HG03135 (cell line): ENCODE measurements around the gene NCAM2.
"Not testable (repeated sequence)": the region's sequence is repeated elsewhere in the genome, so short reads cannot be mapped to it uniquely, and the experiment has no call there.

Experiments used
- ATAC-seq: cut with Tn5 transposase; IDR thresholded peaks from one replicate; pipeline ENCODE4 v1.9.1; 2021; ENCODE audit warnings: mild to moderate bottlenecking, moderate library complexity; ENCODE audit not compliant: unreplicated experiment

The NCAM2 gene

GRCh38 chr21:21101911-21102310 is 103.7 kb downstream of the NCAM2 start:
- ATAC-seq, result no peak

GRCh38 chr21:21102896-21103295 is 104.7 kb downstream of the NCAM2 start:
- no peak for ATAC-seq

GRCh38 chr21:21103692-21104091 is 105.5 kb downstream of the NCAM2 start:
- no peak for ATAC-seq

- ATAC-seq, result no peak
These were observed 111.5 kb downstream of the NCAM2 start for GRCh38 chr21:21109736-21110135.

- no peak for ATAC-seq
These were observed 113.2 kb downstream of the NCAM2 start for GRCh38 chr21:21111309-21111920.

- no peak for ATAC-seq
These were observed 116.3 kb downstream of the NCAM2 start for GRCh38 chr21:21114461-21114860.

GRCh38 chr21:21119091-21119490 is 120.9 kb downstream of the NCAM2 start:
- ATAC-seq, result no peak

- ATAC-seq, result no peak
These were observed 124.5 kb downstream of the NCAM2 start for GRCh38 chr21:21122680-21123079.

- no peak for ATAC-seq
These were observed 134.2 kb downstream of the NCAM2 start for GRCh38 chr21:21132390-21132789.

- no peak for ATAC-seq
These were observed 139.8 kb downstream of the NCAM2 start for GRCh38 chr21:21137986-21138385.

- ATAC-seq, result no peak
These were observed 148.6 kb downstream of the NCAM2 start for GRCh38 chr21:21146587-21147373.

GRCh38 chr21:21147374-21147745 is 149.2 kb downstream of the NCAM2 start:
- ATAC-seq, result no peak

GRCh38 chr21:21148009-21148408 is 149.8 kb downstream of the NCAM2 start:
- ATAC-seq, result no peak

- ATAC-seq, result no peak
These were observed 150.3 kb downstream of the NCAM2 start for GRCh38 chr21:21148514-21148913.

- ATAC-seq, result not testable (repeated sequence)
These were observed 151.2 kb downstream of the NCAM2 start for GRCh38 chr21:21149445-21149844.

- no peak for ATAC-seq
These were observed 153.0 kb downstream of the NCAM2 start for GRCh38 chr21:21151231-21151630.

GRCh38 chr21:21156397-21156796 is 158.2 kb downstream of the NCAM2 start:
- ATAC-seq, result no peak

- ATAC-seq, result no peak
These were observed 158.7 kb downstream of the NCAM2 start for GRCh38 chr21:21156957-21157356.

- ATAC-seq, result no peak
These were observed 160.2 kb downstream of the NCAM2 start for GRCh38 chr21:21158376-21158918.

- ATAC-seq, result no peak
These were observed 161.2 kb downstream of the NCAM2 start for GRCh38 chr21:21159253-21159899.

GRCh38 chr21:21162786-21163185 is 164.6 kb downstream of the NCAM2 start:
- ATAC-seq, result no peak

- ATAC-seq, result peak; percentile 69
These were observed 165.7 kb downstream of the NCAM2 start for GRCh38 chr21:21163904-21164303.
